PFSK-1 (cell line): ENCODE data around the gene ZNF12.

Experiments
- POLR2AphosphoS5 ChIP-seq: IDR thresholded peaks from 2 replicates; pipeline ENCODE4 v1.6.1; 2012; ENCODE audit warnings: low read depth, mild to moderate bottlenecking, control low read depth, low read length, moderate library complexity
- REST ChIP-seq, 2 experiments: IDR thresholded peaks; 2 replicates each; pipeline versions ENCODE4 v1.6.1 to v1.8.0; 2011 to 2012; ENCODE audit warnings: low read depth in 2 of 2, low read length in 2 of 2, control low read depth in 1 of 2, inconsistent platforms in 1 of 2, mild to moderate bottlenecking in 1 of 2, moderate library complexity in 1 of 2; ENCODE audit not compliant: insufficient read depth in 1 of 2

DNA sequence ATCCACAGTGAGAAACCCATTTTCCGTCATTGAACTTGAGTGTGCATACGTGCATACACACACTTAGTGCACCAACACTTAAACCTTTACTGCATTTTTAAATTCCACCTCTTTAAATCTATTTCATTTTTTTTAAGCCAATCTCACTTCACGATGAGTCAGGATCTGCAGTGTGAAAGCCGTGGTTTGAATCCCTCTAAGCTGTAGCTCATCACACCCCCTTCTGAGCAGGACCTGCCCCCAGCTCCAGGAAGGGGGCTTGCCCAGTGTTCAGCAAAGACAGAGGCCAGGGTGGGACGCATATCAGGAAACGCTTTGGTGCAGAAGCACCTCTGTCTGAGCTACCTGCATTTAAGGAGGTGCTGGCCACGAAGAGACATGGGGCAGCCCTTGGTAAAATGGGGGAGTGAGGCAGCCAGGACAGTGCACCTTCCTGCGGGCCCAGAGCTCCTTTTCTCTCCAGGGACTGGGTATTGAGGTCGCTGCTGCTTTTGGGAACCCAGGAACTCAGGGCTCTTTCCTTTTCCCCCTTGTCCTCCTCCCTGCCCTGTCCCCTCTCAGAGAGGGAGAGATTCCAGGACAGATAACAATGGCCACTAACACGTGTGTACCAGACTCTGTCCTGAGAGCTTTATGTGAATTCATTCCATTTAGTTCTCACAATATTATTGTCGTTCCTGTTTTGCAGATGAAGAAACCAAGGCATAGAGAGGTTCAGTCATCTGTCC is 48.0 kb downstream of the ZNF12 start:
- TF ChIP-seq POLR2AphosphoS5 (no peak), REST (IDR thresholded peaks at IDR 0.05; ENCODE audit: insufficient read depth in 1 of 2, low read depth in 2 of 2, low read length in 2 of 2) (no peak)
